Suppressor macrophage treated with lipopolysaccharide for 1 hour (primary cell): ENCODE measurements around the gene RAD50.
A peak's percentile ranks its signal among the peaks of the same experiment; 100 is the strongest.

Experiments
- DNase-seq, 3 donors: peaks; one replicate each; pipeline ENCODE4 v3.0.0-alpha.2; 2020 to 2022

RAD50 gene

GRCh38 chr5:132662925-132663770 is 106.4 kb downstream of the RAD50 start:
- DNase-seq: peak; percentile 63 to 78 (median 76)

GRCh38 chr5:132663771-132664695 is 107.3 kb downstream of the RAD50 start:
- DNase-seq: peak in 1 of 3 donors; percentile 23

GRCh38 chr5:132664696-132665209 is 108.0 kb downstream of the RAD50 start:
- no peak for DNase-seq

GRCh38 chr5:132665574-132666080 is 108.8 kb downstream of the RAD50 start:
- DNase-seq: no peak

GRCh38 chr5:132666310-132667123 is 109.7 kb downstream of the RAD50 start:
- no peak for DNase-seq

- no peak for DNase-seq
Measured at GRCh38 chr5:132667309-132667708, 110.5 kb downstream of the RAD50 start.

- DNase-seq: no peak
Measured at GRCh38 chr5:132667761-132668705, 111.3 kb downstream of the RAD50 start.

GRCh38 chr5:132668706-132669454 is 112.1 kb downstream of the RAD50 start:
- DNase-seq: no peak

GRCh38 chr5:132669455-132669820 is 112.7 kb downstream of the RAD50 start:
- no peak for DNase-seq

- no peak for DNase-seq
Measured at GRCh38 chr5:132669966-132670882, 113.4 kb downstream of the RAD50 start.

GRCh38 chr5:132671000-132671399 is 114.2 kb downstream of the RAD50 start:
- DNase-seq: no peak

GRCh38 chr5:132673488-132673887 is 116.7 kb downstream of the RAD50 start:
- DNase-seq: no peak

GRCh38 chr5:132673939-132674630 is 117.3 kb downstream of the RAD50 start, which contains the start of gene IL4:
TSS of gene IL4 (plus strand) at chr5:132673989. CDS start at chr5:132674051, 62 bp downstream.
- DNase-seq: no peak

- no peak for DNase-seq
Measured at GRCh38 chr5:132674671-132675506, 118.1 kb downstream of the RAD50 start.

GRCh38 chr5:132675936-132676689 is 119.3 kb downstream of the RAD50 start:
- DNase-seq: no peak

GRCh38 chr5:132677191-132677590 is 120.4 kb downstream of the RAD50 start:
- DNase-seq: no peak
